Measurements from ENCODE around the gene SV2C.

SV2C gene

DNA sequence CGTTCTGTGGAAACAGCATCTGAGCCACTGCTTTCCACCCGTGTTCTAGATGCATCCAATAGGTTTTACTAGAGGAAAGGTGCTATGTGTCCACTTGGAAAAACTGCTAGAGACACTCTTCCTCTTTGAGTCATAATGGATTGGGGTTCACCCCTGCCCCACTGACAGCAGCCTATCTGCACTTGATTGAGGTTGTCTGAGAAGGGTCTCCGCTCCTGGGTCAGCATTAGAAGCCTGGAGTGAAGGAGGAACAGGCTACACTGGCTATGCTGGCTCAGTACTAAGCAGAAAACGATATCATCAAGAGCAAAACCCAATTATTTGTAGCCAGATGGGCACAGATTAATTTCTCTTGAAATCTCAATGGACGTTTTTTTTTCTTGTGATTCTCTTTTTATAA is 167.3 kb downstream of the SV2C start:
- no peak for DNase-seq (ENCODE audit: low read depth)

DNA sequence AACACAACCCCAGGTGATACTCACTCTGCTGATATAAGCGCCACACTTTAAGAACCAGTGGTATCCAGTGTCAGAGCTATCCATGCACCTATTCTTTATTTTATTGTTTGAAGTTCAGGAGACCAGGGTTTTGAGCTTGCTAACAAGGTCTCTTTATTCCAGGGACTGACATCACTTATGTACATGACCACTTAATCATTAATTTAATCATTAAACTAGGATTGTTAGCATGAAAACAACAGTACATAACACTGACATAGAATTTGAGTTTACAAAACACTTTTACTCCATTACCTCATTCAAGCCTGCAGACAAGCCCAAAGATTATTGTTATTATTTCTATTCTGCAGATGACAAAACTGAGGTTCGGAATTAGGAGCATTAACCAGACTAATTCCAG is 168.5 kb downstream of the SV2C start:
- no peak for DNase-seq (ENCODE audit: low read depth)

DNA sequence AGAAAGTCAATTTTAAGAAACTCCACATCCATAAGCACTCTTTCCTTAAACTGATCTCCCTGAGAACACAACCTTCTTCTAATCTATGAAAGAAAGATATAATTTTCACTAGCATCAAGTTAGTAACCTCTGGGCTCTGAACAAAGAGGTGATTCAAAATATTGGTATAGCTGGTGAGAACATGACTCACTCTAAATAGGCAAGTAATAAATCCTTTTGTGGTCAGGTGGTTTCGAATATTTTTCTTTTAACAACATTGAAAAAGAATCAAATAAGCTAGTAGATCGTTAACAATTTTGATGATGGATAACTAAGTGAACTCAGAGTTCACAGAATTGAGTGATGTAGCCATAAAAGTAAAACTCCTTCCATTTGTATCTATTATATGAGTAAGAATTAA is 169.3 kb downstream of the SV2C start:
- no peak for DNase-seq (ENCODE audit: low read depth)

DNA sequence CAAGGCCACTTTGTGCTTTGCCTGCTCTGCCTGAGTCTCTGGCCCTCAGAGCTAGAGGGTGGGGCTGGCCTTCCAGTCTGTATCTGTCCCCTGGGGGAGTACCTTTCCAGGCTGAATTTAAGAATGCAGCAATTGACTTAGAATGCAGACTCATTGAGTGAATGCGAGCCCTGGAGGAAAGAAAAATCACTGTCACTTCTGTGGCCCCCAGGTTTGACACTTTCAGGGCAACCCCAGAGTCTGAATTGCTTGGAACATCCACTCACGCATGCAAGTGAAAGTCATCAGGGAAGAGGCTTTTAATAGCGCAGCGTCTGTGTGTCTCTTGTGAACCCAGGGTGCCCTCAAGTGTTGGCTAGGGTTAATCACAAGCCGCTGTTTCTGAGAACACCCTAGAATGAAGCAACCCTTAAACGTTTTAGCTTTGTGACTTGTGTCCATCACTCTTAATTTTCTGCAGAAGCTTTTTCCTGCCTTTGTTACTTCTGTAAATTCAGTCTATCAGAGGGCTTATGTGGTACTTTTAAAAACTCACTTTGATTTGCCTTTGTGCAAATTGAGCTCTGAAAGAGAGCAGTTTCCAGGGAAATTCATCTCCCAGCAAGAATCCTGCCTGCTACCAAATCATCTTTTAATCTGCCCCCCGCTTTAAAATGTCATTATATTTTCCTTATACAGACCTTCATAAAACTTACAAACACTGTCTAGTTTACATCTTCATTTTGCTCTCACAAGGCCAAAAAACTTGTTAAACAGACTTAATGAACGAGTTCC is 173.1 kb downstream of the SV2C start:
- peak; percentile 19 for DNase-seq (ENCODE audit: low read depth)

DNA sequence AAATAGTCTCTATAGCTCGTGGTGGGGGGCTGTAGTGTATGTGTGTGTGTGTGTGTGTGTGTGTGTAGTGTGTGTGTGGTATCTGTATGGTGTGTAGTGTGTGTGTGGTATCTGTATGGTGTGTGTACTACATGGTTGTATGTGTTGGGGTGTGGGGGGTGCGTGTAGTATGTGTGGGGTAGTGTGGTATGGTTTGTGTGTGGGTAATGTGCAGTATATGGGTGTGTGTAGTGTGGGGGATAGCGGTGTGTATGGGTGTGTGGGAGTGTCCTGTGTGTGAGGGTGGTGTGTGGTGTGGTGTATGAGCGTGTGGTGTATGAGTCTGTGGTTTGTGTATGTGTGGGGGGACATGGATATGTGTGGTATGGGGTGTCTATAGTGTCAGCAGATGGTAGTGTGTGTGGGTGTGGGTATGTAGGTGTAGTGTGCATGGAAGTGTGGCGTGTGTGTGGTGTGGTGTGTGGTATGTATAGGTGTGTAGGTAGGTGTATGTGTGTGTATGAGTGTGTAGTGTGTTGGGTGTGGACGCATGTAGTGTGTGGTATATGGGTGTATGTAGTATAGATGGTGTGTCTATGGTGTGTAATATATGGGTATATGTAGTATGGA is 174.1 kb downstream of the SV2C start:
- DNase-seq (ENCODE audit: low read depth): no peak

DNA sequence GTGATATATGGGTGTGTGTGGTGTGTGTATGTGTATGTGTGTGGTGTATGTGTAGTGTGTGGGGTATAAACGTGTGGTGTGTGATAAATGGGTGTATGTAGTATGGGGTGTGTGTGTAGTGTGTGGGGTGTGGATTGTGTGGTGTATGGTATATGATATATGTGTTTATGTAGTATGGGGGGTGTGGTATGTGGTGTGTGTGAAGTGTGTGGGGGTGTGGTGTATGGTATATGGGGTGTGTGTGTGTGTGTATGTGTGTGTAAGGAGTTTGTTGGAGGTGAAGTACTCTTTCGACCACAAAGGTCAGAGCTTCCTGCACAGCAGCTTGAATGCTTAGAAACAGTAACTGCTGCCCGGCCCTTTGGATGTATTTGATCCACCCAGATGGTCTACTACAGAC is 174.7 kb downstream of the SV2C start:
- no peak for DNase-seq (ENCODE audit: low read depth)

DNA sequence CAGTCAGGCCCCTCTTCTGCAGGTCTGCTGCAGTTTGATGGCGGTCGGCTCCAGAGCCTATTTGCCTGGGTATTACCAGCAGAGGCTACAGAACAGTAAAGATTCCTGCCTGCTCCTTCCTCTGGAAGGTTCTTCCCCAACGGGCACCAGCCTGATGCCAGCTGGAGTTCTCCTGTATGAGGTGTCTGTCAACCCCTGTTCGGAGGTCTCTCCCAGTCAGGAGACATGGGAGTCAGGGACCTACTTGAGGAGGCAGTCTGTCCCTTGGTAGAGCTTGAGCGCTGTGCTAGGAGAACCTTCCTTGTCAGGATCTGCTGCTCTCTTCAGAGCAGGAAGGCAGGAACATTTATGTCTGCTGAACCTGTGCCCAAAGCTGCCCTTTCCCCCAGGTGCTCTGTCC is 181.5 kb downstream of the SV2C start:
- DNase-seq (ENCODE audit: low read depth): no peak

DNA sequence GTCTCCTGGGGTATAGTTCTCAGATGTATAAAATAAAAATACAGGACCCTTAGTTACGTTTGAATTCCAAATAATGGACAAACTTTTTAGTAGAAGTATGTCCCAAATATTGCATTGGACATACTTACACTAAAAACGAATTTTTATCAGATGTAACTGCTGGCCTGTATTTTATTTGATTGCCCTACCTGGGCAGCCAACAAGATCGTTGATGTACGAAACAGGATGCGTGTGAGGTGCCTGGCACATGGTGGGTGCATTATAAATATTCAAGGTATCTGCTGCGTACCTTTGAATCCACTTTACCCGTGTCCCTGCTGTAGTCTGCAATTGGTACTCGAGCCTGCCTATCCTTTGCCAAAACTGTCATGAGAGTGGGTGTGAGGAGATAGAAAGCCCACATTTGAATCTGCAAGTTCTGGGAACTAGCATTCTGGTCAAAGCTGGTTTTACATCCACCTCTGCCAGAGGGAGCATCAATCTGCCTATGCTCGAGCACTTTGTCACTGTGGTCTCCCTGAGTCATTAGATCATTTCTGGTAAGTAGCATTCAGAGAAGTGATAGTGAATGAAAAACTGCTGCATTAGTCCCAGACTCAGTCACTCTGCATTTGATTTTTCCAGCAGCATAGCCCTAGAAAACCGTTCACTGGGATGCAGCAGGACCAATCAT is 186.2 kb downstream of the SV2C start:
- peak; percentile 5 for DNase-seq (ENCODE audit: low read depth)

DNA sequence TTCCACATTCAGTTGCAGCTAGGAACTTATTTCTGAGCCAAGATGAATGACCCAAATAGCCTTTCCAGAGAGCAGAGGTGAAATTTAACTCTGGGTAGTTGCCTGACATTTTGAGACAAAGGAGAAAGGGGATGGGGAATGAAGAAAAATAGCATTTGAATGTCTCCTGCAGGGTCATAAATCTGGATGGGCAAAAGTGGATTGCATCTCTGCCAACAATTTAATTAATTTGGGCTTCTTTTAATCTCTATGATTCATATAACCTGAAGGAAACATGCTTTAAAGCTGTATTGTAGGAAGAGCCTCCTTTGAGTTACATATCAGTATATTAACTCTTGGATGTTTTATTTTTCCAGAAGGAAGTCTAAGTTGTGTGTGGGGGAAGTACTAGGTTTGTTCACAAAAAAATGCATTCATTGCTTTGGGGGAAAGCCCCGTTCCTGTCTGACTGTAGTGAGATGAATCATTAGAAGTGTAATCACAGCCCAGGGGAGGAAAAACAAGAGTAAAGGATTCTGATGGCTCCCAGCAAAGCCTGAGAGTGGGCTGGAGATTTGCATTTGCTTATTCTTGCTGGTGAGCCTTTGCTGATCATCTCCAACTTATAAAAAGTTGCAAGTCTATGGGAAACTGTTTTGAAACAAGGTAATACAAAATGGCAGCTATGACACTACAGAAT is 186.9 kb downstream of the SV2C start:
- no peak for DNase-seq (ENCODE audit: low read depth)

DNA sequence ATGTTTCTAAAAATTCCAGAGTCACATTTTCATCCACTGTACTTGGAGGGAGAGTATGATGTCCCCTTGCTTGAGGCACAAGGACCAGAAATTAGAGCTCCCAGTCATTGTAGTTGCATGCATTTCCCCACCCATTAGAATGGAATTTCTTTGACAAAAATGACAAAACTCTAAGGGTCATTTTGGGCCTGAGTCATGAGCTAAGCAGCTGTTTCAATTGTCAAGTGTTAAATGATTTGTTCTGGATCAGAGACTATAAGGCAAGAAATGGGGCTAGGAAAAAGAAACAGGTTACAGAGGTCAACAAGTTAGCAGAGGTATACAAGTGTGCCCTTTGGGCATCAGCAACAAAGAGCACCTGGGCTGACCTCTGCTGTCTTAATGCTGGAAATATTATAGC is 188.7 kb downstream of the SV2C start:
- DNase-seq (ENCODE audit: low read depth): no peak

DNA sequence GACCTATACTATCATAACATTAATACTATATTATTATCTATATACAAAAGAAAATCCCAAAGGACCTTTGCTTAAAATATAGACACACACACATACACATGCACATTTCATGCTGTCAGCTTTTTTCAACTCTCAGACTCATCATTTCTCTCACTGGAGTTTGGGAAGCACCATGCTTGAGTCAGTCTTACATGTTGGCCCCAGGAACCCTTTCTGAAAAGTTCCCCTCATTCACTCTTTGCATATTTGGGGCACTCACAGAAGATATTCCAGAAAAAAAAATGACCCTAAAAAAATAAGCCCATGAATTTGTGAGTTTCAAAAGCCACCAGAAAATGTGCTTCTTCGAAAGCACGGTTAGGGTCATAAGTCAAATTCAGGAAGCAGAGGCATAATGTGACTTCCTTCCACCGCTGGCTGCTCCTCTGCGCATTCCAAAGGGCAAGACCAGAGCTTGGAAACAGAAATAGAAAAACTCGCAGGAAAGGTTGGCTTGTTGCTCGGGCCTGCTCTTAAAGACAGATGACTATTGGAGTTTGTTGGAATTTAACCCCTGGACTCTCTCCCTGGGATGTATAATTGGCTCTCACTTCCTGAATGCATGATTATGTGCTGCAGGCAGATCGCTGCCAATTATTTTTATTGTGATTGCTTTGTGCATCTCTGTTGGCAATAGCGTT is 190.2 kb downstream of the SV2C start:
- no peak for DNase-seq (ENCODE audit: low read depth)

DNA sequence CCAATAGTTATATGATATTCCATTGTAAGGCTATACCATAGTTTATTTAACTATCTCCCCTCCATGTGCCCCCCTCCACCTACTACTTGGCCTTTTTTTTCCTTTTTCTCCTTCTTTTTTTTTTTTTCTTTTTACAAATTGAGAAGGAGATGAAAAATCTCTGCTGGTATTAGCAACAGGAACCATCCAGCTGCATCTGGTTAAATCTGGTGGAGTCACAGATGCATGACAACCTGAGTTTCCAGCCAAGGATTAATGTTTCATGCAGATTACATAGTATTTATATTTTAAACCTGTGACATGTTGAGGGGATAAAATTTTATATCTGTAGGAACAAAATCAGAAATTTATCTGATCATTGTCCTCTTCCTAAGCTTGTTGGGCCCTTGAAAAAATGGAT is 191.4 kb downstream of the SV2C start:
- DNase-seq (ENCODE audit: low read depth): no peak

DNA sequence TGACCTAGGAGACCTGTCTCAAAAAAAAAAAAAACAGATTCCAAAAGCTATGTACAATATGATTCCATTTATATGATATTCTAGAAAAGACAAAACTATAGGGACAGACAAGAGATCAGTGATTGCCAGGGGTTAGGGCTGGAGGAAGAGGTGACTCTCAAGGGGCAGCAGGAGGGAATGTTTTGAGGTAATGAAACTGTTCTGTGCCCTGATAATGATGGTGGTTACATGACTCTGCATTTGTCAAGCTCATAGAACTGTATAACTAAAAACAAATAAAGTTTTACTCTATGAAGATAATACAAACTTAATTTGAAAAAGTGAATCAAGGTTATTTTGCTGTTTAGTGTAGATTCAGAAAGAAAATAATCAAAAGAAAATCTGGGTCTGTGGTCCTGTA is 194.6 kb downstream of the SV2C start:
- no peak for DNase-seq (ENCODE audit: low read depth)

DNA sequence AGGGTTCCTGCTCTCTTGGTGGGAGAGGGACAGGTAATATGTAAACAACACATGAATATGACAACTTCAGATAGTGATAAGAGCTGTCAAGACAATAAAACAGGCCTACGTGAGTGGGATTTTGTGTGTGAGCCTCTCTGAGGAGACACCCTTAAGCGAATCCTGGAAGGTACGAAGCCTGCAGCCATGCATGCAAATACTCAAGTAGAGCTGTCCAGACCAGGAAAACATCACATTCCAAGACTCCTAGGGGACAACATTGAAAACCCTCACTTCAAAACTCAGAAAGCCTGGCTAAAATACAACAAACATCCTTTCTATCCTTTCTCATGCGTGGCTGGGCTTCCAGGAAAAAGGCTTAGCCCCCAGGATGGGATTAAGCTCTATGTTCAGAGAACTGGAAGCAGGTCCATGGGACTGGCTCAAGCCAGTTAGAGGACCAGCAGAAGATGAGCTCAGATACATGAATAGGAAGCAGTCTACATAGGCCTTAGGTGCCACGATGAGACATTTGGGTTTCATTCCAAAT is 195.1 kb downstream of the SV2C start:
- DNase-seq (ENCODE audit: low read depth): no peak

DNA sequence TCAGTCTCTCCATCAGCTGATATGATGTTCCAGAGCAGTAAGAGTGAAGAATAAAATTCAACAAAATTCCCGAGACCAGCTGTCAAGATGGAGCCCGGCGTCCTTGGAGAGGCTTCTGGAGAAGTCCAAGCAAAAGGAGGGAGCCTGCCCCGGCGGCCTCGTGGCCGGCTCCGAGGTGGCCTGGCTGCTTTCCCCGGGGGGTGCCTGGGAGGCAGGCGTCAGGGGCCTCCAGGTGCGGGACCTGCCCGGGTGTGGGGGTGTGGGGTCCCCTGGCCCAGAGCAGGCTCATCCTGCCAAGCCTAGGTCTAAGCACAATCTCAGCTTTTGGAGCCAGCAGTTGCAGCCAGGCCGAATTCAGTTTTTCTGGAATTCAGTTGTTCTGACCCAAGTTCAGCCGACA is 197.3 kb downstream of the SV2C start:
- no peak for DNase-seq (ENCODE audit: low read depth)

DNA sequence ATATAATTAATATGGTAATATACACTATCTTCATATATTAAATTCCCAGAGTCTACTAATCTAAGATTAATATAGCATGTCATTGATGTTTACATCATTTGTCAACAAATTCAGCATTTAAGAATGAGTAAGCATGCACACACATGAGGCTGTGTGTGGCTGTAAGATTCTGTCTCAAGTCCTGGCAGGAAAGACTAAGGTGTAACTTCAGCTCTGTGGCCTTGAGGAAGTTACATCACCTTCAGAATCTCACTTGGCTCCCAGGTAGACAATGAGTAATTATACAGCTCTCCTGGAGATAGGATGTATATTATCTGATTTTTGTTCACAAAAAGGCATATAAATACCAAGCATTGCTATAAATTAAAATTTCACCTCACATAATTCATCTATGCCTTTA is 200.5 kb downstream of the SV2C start:
- no peak for DNase-seq (ENCODE audit: low read depth)

DNA sequence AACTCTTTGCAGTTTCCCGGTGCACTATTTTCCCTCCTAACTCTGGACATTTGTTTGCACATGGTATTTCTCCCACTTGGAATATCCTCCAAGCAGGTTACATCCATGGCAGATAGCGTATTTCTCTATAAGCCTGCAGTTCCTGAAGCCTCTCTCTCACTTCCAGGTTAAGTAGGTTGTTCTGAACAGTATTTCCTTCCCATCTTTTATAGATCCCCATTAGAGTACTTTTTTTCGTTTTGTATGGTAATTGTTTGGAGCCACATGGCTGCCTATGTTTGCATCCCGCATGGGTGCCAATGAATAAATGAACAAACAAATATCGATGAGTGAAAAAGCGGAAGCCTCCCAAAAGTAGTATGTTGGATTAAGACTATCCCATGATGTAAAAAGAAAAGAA is 206.5 kb downstream of the SV2C start:
- DNase-seq (ENCODE audit: low read depth): no peak

DNA sequence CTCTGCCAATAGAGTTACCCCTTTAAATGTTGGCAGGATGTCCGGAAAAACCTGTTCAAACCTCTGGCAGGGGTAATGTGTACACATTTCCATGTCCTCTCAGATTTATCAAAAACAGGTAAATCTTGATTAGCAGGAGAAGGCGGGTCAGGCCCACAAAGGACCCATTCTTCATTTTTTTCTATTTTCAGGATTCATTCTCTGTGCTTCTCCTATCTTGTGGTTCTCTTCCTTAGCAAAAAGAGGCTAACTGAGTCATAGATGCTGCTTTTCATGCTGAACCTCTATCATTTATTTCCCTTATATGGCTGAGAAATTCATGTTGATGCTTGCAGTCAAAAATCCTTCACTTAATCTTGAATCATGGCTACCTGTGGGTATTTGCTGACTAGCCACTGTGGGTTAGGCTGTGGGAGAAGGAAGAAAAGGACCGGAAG is 207.2 kb downstream of the SV2C start:
- DNase-seq (ENCODE audit: low read depth): no peak

DNA sequence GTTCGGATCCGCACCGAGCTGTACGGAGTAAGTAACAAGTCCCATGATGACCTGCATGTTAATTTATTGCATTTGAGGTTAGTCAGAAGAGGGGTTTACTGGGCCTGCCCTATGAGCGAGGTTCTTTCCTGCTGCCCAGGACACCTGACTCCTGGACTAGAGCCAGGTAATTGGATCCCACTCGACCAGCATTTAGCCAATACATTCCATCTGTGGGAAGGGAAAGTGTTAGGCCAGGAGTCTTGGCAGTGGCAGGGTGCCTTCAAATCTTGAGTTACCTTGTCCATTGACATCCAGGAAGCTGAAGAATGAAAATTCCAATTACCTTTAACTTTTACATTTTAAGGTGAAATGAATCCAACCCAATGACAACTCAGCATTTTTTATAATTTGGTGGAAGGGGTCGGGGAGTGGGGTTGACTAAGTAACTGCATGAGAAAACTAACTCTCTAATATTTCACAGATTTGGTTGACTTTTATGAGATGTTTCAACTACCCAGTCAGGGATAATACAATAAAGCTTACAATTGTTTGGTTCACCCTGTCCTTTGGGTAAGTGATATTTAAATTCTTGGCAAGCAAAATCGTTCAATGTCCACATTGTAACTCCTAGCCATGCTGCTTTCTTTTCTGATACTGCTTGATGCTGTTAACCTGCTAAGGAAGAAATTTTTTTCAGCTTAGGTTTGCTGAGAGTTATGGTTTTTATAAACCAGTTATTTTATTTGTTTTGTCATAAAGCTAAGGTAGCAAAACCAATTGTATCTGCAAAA is 208.3 kb downstream of the SV2C start:
- DNase-seq (ENCODE audit: low read depth): no peak

DNA sequence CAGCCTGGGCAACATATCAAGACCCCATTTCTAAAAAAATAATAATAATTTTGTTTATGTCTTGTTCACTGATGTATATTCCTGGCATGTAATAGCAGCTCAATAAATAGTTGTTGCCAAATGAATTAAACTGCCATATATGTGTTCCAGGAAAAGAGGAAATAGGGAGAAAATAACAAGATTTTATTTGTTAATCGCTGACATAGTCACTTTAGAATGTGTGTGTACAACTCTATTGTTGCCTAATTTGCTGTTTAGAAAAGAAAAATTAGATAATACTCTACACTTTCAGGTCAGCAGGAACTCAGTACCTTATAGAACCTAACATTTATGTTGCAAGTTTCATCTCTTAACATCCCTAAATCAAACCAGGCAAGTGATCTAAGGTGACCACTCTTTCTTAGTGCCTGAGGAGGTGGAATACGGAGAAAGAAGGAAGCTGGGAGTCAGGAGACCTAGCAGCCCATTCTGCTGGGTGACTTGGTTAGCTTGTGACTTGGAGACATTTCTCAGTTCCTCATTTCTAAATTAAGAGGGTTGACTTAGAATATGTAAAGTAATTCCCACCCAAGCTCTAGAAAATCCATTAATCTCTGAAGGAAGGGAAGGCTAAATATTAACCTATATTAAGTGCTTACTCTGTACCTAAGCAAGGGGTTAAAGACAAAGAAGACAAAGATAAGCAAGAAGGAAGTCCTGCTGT is 209.6 kb downstream of the SV2C start:
- DNase-seq (ENCODE audit: low read depth): no peak

DNA sequence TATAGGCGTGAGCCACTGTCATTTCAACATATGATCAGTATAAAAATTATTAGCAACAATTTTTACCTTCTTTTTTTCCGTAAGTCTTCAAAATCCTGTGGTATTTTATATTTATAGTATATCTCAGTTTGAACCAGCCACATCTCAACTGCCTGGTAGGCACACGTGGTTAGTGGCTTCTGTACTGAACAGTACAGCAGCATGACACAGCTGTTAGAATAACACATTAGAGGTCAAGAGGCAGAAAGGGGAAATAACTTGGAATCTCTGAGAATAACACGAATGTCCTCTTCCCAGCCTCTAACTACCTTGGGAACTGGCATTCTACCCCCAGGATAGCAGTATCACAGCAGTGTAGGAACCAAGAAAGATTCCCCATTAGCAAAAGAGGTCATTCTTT is 211.4 kb downstream of the SV2C start:
- no peak for DNase-seq (ENCODE audit: low read depth)

All from stimulated activated CD8-positive, alpha-beta memory T cell treated with anti-CD3 and anti-CD28 coated beads, Interleukin-4, amount 100 ng/mL, for 24 hours (primary cell).